ELR (cell line): ENCODE results near the gene SELENOT.

ENCODE experiments used
- DNase-seq: peaks from one replicate; pipeline ENCODE4 v3.0.0-alpha.2; 2015; ENCODE audit warnings: low read depth

SELENOT gene

DNA sequence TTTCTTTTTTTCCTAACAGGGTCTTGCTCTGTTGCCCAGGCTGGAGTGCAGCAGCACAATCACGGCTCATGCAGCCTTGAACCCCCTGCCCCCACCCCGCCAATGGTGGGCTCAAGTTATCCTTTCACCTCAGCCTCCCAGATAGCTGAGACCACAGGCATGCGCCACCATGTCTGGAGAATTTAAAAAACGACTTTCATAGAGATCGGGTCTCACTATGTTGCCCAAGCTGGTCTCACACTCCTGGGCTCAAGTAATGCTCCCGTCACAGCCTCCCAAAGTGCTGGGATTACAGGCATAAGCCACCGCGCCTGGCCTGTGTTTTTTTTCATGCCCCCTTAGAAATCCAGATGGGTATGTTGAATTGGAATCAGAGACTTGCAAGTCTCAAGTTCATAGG, 60.3 kb downstream of the SELENOT start:
- DNase-seq = no peak

DNA sequence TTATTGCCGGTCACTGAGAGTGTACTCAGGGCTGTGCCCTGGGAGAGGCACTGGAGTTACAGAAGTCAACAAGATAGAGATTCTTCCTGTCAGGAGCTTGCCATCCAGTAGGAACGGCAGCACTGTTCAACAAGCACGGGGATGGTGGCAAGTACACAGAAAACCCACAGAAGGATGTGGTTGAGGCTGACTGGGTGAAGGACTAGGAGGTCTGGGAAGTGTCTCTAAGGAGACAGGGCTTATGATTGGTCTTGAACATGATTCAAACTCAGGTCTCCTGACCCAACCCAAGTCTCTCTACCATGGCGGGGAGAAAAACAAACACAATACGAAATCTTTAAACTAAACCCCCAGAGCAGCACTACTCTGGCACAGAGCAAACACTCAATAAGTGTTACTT, 63.0 kb downstream of the SELENOT start:
- no peak for DNase-seq

DNA sequence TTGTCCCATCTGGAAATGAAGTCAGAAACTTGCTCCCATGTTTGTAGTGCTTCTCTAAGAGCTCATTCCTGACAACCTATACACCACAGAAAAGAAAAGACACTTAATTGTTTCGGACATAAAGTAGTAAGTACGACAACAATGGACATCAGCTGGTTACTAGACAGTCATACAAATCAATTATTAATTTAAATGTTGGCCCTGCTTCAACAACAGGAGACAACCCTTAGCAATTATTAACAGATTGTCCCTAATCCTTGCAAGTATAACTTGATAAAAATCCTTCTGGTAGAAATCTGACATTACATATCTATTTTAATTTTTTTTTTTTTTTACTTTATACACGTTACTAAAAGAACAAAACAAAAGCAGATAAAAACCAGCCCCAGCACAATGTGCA, 70.8 kb downstream of the SELENOT start:
- no peak for DNase-seq

DNA sequence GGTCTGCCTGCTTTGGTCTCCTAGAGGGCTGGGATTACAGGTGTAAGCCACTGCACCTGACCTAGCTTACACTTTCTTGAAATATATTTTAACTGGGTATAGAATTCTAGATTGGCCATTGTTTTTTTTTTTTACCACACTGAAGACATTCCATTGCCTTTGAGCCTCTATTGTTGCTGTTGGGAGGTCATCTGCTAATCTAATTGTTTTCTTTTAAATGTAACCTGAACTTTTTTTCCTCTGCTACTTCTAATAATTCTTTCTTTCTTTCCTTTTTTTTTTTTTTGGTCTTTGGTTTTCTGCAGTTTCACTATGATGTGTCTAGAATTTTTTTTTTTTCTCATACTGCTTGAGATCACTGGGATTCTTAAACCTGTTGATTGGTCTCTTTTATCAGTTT, 72.5 kb downstream of the SELENOT start:
- no peak for DNase-seq
